ENCODE results near the gene MRPL52.
"Not testable (repeated sequence)": the region's sequence is repeated elsewhere in the genome, so short reads cannot be mapped to it uniquely, and the experiment has no call there.

The MRPL52 gene

GRCh38 chr14:22811722-22812121 is 18.0 kb upstream of the MRPL52 start:
- DNase-seq: no peak

- no peak for DNase-seq
These were observed 16.9 kb upstream of the MRPL52 start for GRCh38 chr14:22812744-22813143.

GRCh38 chr14:22813145-22813544 is 16.5 kb upstream of the MRPL52 start:
- DNase-seq: no peak

GRCh38 chr14:22814373-22814772 is 15.3 kb upstream of the MRPL52 start:
- DNase-seq: no peak

- no peak for DNase-seq
These were observed 14.6 kb upstream of the MRPL52 start, which contains the start of gene SLC7A7 for GRCh38 chr14:22814941-22815713. SLC7A7 (minus strand) TSS chr14:22815435; CDS start chr14:22813398, 2,037 bp downstream.

GRCh38 chr14:22819151-22819988 is 10.3 kb upstream of the MRPL52 start:
- DNase-seq: no peak

- no peak for DNase-seq
These were observed 9.0 kb upstream of the MRPL52 start for GRCh38 chr14:22820731-22821130.

- no peak for DNase-seq
These were observed 8.3 kb upstream of the MRPL52 start for GRCh38 chr14:22821193-22822015.

GRCh38 chr14:22822016-22822570 is 7.6 kb upstream of the MRPL52 start:
- DNase-seq: no peak

- no peak for DNase-seq
These were observed 7.1 kb upstream of the MRPL52 start for GRCh38 chr14:22822571-22823098.

GRCh38 chr14:22824711-22825359 is 4.9 kb upstream of the MRPL52 start:
- DNase-seq: no peak

GRCh38 chr14:22829076-22829660 is 519 bp upstream of the MRPL52 start:
- not testable (repeated sequence) for DNase-seq

GRCh38 chr14:22830443-22831010 is 840 bp downstream of the MRPL52 start:
- DNase-seq: no peak

GRCh38 chr14:22835505-22835904 is 5.8 kb downstream of the MRPL52 start:
- DNase-seq: no peak

- no peak for DNase-seq
These were observed 6.8 kb downstream of the MRPL52 start, which contains the start of gene MMP14 for GRCh38 chr14:22836301-22837113. MMP14 (plus strand) TSS chr14:22836585; CDS start chr14:22836818, 233 bp downstream.

- no peak for DNase-seq
These were observed 7.5 kb downstream of the MRPL52 start for GRCh38 chr14:22837114-22837749.

- DNase-seq: no peak
These were observed 8.3 kb downstream of the MRPL52 start for GRCh38 chr14:22837750-22838538.

GRCh38 chr14:22838631-22839041 is 8.9 kb downstream of the MRPL52 start:
- DNase-seq: no peak
